ENCODE measurements around the gene EGR4.

EGR4 gene

GRCh38 chr2:73290049-73290839 is 3.1 kb downstream of the EGR4 start:
- DNase-seq (ENCODE audit: low read depth): no peak

DNA sequence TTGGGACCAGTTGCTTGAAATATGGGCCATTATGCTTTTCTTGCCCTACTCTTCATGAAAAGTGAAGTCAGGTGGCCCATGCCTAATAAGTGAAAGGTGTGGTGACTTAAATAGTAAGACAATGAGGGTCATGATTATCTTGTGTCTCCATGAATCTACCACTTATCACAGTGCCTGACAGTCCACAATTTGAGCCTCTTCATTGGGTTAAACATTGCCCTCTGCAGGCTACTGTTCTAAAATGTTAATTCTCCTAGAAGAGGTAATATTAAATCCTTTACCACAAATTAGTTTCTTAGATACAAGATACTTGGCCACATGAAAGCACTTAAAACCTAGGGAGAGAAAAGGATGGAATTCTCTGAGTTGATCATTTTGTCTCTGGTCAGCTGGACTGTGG is 4.0 kb downstream of the EGR4 start:
- no peak for DNase-seq (ENCODE audit: low read depth)

GRCh38 chr2:73286134-73286655 is 7.2 kb downstream of the EGR4 start:
- no peak for DNase-seq (ENCODE audit: low read depth)

GRCh38 chr2:73285159-73285739 is 8.1 kb downstream of the EGR4 start:
- DNase-seq (ENCODE audit: low read depth): no peak

GRCh38 chr2:73284296-73285158 is 8.8 kb downstream of the EGR4 start, which contains the start of gene FBXO41:
FBXO41 (minus strand) TSS chr2:73284478; CDS start chr2:73269630, 14,848 bp downstream.
- peak; percentile 54 for DNase-seq (ENCODE audit: low read depth)

DNA sequence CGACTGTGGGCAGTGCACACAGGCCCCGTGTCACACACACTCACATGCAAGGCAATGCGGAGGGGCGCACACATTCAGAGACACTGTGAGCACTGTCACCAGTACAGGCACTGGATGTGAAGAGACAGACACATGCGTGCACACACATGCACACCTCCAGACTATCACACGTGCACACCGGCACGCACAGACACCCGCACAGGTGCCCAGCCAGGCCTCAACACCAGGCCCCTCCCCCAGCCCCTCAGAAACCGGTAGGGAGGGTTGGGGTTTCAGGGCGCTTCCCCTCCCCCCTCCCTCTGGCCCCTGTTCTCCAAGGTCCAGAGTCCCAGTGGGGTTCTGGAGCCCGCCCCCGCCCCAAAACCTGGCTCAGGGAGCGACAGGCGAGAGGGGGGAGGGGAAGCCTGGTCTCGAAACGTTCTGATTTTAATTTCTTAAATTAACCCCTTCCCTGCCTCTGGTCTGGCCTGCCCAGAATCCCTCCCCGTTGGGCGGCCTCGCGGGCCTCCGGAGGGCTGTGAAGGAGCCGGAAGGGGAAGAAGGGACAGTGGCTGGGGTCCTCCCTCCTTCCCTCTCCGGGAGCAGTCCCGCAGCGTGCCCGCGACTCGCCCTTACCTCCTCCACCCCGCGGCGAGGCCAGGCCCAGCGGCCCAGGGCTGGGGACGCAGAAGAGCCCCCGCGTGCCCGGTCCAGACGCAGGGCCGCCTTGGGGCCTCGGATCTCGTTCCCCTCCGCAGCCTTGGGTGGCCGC is 9.6 kb downstream of the EGR4 start:
- no peak for DNase-seq (ENCODE audit: low read depth)

DNA sequence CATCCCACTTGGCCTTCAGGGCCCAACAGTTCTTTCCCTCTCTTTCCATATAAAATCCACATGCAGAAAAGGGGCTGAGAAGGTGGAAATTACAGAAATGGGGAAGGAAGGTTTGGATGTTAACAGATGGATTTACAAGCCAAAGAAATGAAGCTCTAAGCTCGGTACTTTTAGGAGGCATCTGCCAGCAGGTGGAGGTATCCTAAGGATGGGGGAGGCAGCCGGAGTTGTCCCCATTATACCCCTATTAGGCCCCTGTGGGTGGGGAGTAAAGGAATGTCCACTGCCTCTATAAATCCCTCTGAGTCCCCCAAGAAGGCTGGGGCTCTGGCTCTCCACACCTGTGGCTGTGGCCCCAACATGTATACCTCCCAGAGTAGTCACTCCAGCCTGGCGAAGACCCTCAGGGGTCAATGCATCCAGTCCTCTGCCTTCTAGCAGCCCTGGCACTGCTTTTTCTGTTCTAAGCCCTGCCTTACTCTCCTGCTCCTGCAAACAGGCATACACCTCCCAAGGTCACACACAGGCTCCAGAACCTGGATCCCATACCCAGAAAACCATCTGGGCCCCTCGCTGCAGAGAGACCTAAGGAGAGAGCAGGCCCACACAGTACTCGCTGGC is 10.3 kb downstream of the EGR4 start:
- no peak for DNase-seq (ENCODE audit: low read depth)

- DNase-seq (ENCODE audit: low read depth): no peak
Observed at GRCh38 chr2:73281244-73281643, 12.1 kb downstream of the EGR4 start.

- DNase-seq (ENCODE audit: low read depth): no peak
Observed at GRCh38 chr2:73279852-73280251, 13.5 kb downstream of the EGR4 start.

- no peak for DNase-seq (ENCODE audit: low read depth)
Observed at GRCh38 chr2:73272270-73272669, 21.1 kb downstream of the EGR4 start.

- DNase-seq (ENCODE audit: low read depth): no peak
Observed at GRCh38 chr2:73269686-73270465, 23.5 kb downstream of the EGR4 start.

GRCh38 chr2:73268830-73269685 is 24.3 kb downstream of the EGR4 start:
- DNase-seq (ENCODE audit: low read depth): peak; percentile 70

- DNase-seq (ENCODE audit: low read depth): no peak
Observed at GRCh38 chr2:73268366-73268829, 24.9 kb downstream of the EGR4 start.

DNA sequence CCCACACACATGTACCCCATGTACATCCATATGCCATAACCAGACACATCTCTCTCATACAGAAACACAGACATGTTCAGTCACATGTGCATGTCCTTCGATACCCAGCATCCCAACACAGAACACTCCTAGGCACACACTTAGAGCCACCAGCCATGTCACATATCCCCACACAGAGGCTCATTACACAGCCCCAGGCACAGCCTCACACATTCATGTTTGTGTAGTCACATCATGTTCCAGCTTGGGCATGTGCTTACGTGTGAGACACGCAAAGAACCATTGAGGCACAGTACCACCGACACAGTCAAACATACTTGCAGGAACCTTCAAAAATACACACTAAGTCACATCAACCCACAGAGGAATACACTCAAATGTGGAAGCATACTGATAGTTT is 26.3 kb downstream of the EGR4 start:
- no peak for DNase-seq (ENCODE audit: low read depth)

- no peak for DNase-seq (ENCODE audit: low read depth)
Observed at GRCh38 chr2:73266061-73266901, 27.1 kb downstream of the EGR4 start.

- DNase-seq (ENCODE audit: low read depth): no peak
Observed at GRCh38 chr2:73265298-73266060, 27.9 kb downstream of the EGR4 start.

- DNase-seq (ENCODE audit: low read depth): no peak
Observed at GRCh38 chr2:73264783-73265182, 28.6 kb downstream of the EGR4 start.

DNA sequence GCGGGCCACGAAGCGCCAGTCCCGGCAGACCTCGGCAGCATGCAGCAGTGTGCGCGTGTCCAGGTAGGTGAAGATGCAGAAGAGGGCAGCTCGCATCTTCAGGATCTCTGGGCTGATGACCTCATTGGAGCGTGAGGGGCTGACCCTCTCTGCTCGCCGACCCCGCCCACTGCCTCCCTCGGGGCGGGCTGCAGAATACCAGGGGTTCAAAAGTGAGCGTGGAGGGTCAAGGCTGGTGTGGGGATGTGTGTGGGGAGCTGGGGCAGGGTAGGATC is 29.1 kb downstream of the EGR4 start:
- DNase-seq (ENCODE audit: low read depth): no peak

Measured in activated T-helper 9 cell treated with anti-CD3 and anti-CD28 coated beads, Interleukin-2, amount 50 U/mL, for 16 hours (primary cell).